IMR-90 (cell line): ENCODE results near the gene RHOH. TPM values are rescaled to one million over a fixed set of nuclear protein-coding genes. Genes with fewer than 3 reads are reported as not detected.

ENCODE experiments used
- ATAC-seq: fragments of 200-7000 bp; cut with Tn5 transposase; 2 replicates; pipeline ENCODE4 v1.9.1; 2020; ENCODE audit warnings: low read depth, mild to moderate bottlenecking, moderate library complexity
- BruUV-seq: library from RNA; stranded (reverse); fragments of 400-500 nt; replicated peaks from 2 replicates; lab custom pipeline; 2021; lab: Mats Ljungman, UMichigan
- CTCF ChIA-PET: fragments of 300-600 bp; formaldehyde crosslinking; extraction: SDS; loops from one replicate; lab custom pipeline; 2021; ENCODE audit warnings: antibody characterized with exemption; lab: Yijun Ruan, JAX
- POLR2A ChIA-PET: fragments of 300-600 bp; sonication (Branson Sonifier 250); formaldehyde crosslinking; loops from one replicate; lab custom pipeline; 2022; ENCODE audit warnings: antibody characterized with exemption; ENCODE audit not compliant: unreplicated experiment; lab: Charles Lee
- DNase-seq: peaks from one replicate; pipeline ENCODE4 v3.0.0; 2013
- H2AFZ ChIP-seq: replicated peaks from 2 replicates; pipeline ENCODE3; 2013; ENCODE audit warnings: low read length, mild to moderate bottlenecking; ENCODE audit not compliant: poor library complexity
- H2AK5ac ChIP-seq: 2 replicates; pipeline ENCODE4 v1.6.1; 2013; ENCODE audit warnings: low read depth, low read length, inconsistent platforms
- H2AK9ac ChIP-seq: replicated peaks from 2 replicates; pipeline ENCODE3; 2013; ENCODE audit warnings: mild to moderate bottlenecking, low read depth, low read length, moderate library complexity; ENCODE audit not compliant: poor library complexity
- H2BK120ac ChIP-seq: 2 replicates; pipeline ENCODE4 v1.6.1; 2013; ENCODE audit warnings: low read depth, low read length, inconsistent platforms
- H2BK15ac ChIP-seq: 3 replicates; pipeline ENCODE4 v1.6.1; 2013; ENCODE audit warnings: low read depth, low read length, inconsistent platforms
- H2BK20ac ChIP-seq: 2 replicates; pipeline ENCODE4 v1.6.1; 2013; ENCODE audit warnings: low read depth, mild to moderate bottlenecking, inconsistent platforms, low read length, moderate library complexity
- H2BK5ac ChIP-seq: 2 replicates; pipeline ENCODE4 v1.6.1; 2013; ENCODE audit warnings: mild to moderate bottlenecking, low read depth, low read length, inconsistent platforms; ENCODE audit not compliant: poor library complexity, severe bottlenecking
- H3K14ac ChIP-seq: replicated peaks from 2 replicates; pipeline ENCODE4 v1.6.1; 2013; ENCODE audit warnings: low read depth, low read length, inconsistent platforms
- H3K18ac ChIP-seq: 2 replicates; pipeline ENCODE4 v1.6.1; 2013; ENCODE audit warnings: low read depth, low read length, control low read depth
- H3K23ac ChIP-seq: 2 replicates; pipeline ENCODE4 v1.6.1; 2013; ENCODE audit warnings: low read depth, low read length, inconsistent platforms
- H3K27ac ChIP-seq: 2 replicates; pipeline ENCODE4 v1.5.1; 2013; ENCODE audit warnings: mild to moderate bottlenecking, control low read depth, low read length; ENCODE audit not compliant: insufficient read depth
- H3K27me3 ChIP-seq: 2 replicates; pipeline ENCODE4 v1.6.1; 2013; ENCODE audit warnings: low read length; ENCODE audit not compliant: control insufficient read depth, insufficient read depth
- H3K36me3 ChIP-seq: 2 replicates; pipeline ENCODE4 v1.6.1; 2013; ENCODE audit warnings: low read length, mixed read lengths; ENCODE audit not compliant: control insufficient read depth, insufficient read depth
- H3K4ac ChIP-seq: 2 replicates; pipeline ENCODE4 v1.6.1; 2013; ENCODE audit warnings: low read depth, low read length, inconsistent platforms
- H3K4me1 ChIP-seq: 2 replicates; pipeline ENCODE4 v1.6.1; 2013; ENCODE audit warnings: low read length, mixed read lengths; ENCODE audit not compliant: control insufficient read depth, insufficient read depth
- H3K4me2 ChIP-seq: 2 replicates; pipeline ENCODE4 v1.6.1; 2013; ENCODE audit warnings: low read depth, mild to moderate bottlenecking, control low read depth, low read length, moderate library complexity
- H3K4me3 ChIP-seq: 2 replicates; pipeline ENCODE4 v1.5.1; 2013; ENCODE audit warnings: low read depth, mild to moderate bottlenecking, control low read depth, low read length, moderate library complexity; ENCODE audit not compliant: insufficient read depth
- H3K56ac ChIP-seq: 2 replicates; pipeline ENCODE4 v1.6.1; 2013; ENCODE audit warnings: low read length, inconsistent platforms; ENCODE audit not compliant: insufficient read depth; ENCODE audit errors: extremely low read depth
- H3K79me1 ChIP-seq, 2 experiments: 2 replicates each; pipeline ENCODE4 v1.6.1; 2013; ENCODE audit warnings: low read length in 2 of 2, inconsistent platforms in 1 of 2, low read depth in 1 of 2
- H3K9ac ChIP-seq: 2 replicates; pipeline ENCODE4 v1.6.1; 2013; ENCODE audit warnings: low read depth, low read length, control low read depth
- H3K9me1 ChIP-seq: 2 replicates; pipeline ENCODE4 v1.6.1; 2013; ENCODE audit warnings: low read length, inconsistent platforms; ENCODE audit not compliant: insufficient read depth
- H3K9me3 ChIP-seq: 2 replicates; pipeline ENCODE4 v1.6.1; 2013; ENCODE audit warnings: low read length; ENCODE audit not compliant: control insufficient read depth, insufficient read depth
- H4K20me1 ChIP-seq: 2 replicates; pipeline ENCODE4 v1.6.1; 2013; ENCODE audit warnings: low read length, inconsistent platforms; ENCODE audit not compliant: insufficient read depth
- H4K5ac ChIP-seq: 2 replicates; pipeline ENCODE4 v1.6.1; 2013; ENCODE audit warnings: mild to moderate bottlenecking, low read depth, low read length, control low read depth
- H4K8ac ChIP-seq, 2 experiments: 2 replicates each; pipeline ENCODE4 v1.6.1; 2013; ENCODE audit warnings: low read depth in 2 of 2, low read length in 2 of 2, control low read depth in 1 of 2, inconsistent platforms in 1 of 2
- H4K91ac ChIP-seq: 2 replicates; pipeline ENCODE4 v1.6.1; 2013; ENCODE audit warnings: low read depth, low read length, inconsistent platforms; ENCODE audit not compliant: insufficient read depth
- BHLHE40 ChIP-seq: fragments of 150-350 bp; IDR thresholded peaks from 2 replicates; pipeline ENCODE4 v1.6.1; 2016; ENCODE audit warnings: mild to moderate bottlenecking, low read depth, low read length
- CEBPB ChIP-seq: IDR thresholded peaks from 2 replicates; pipeline ENCODE4 v1.6.1; 2012; ENCODE audit warnings: low read depth, low read length, improper control_type of control experiment
- CHD1 ChIP-seq: IDR thresholded peaks from 2 replicates; pipeline ENCODE4 v1.6.1; 2012; ENCODE audit warnings: low read depth, low read length, improper control_type of control experiment
- CTCF ChIP-seq: conservative IDR thresholded peaks from 2 replicates; pipeline ENCODE4 v1.5.1; 2012; ENCODE audit warnings: mild to moderate bottlenecking, low read depth, low read length, improper control_type of control experiment
- ELK1 ChIP-seq: fragments of 150-350 bp; IDR thresholded peaks from 2 replicates; pipeline ENCODE4 v1.6.1; 2016; ENCODE audit warnings: low read depth, mild to moderate bottlenecking, low read length, moderate library complexity, borderline replicate concordance
- FOS ChIP-seq: fragments of 150-350 bp; IDR thresholded peaks from 2 replicates; pipeline ENCODE4 v1.6.1; 2016; ENCODE audit warnings: low read depth, low read length
- MAFK ChIP-seq: IDR thresholded peaks from 2 replicates; pipeline ENCODE4 v1.6.1; 2012; ENCODE audit warnings: low read depth, low read length, improper control_type of control experiment
- MAZ ChIP-seq: IDR thresholded peaks from 2 replicates; pipeline ENCODE4 v1.6.1; 2012; ENCODE audit warnings: low read depth, mild to moderate bottlenecking, low read length, improper control_type of control experiment, moderate library complexity, borderline replicate concordance
- MXI1 ChIP-seq: IDR thresholded peaks from 2 replicates; pipeline ENCODE4 v1.6.1; 2012; ENCODE audit warnings: low read depth, mild to moderate bottlenecking, low read length, moderate library complexity, borderline replicate concordance
- NFE2L2 ChIP-seq: fragments of 150-350 bp; IDR thresholded peaks from 2 replicates; pipeline ENCODE4 v1.6.1; 2016; ENCODE audit warnings: low read depth, mild to moderate bottlenecking, low read length
- POLR2A ChIP-seq: IDR thresholded peaks from 2 replicates; pipeline ENCODE4 v1.6.1; 2012; ENCODE audit warnings: mild to moderate bottlenecking, low read depth, low read length
- RAD21 ChIP-seq: IDR thresholded peaks from 2 replicates; pipeline ENCODE4 v1.6.1; 2012; ENCODE audit warnings: low read length, improper control_type of control experiment
- RFX5 ChIP-seq: IDR thresholded peaks from 2 replicates; pipeline ENCODE4 v1.8.0; 2012; ENCODE audit warnings: low read depth, mild to moderate bottlenecking, low read length, moderate library complexity
- WGBS, 2 experiments: methylation state at CpG; one replicate each; pipeline versions ENCODE4 v1.1.5 to v1.1.7; 2013; ENCODE audit warnings: missing lambda C conversion rate in 2 of 2; ENCODE audit not compliant: insufficient read length in 1 of 2; ENCODE audit errors: extremely low coverage in 2 of 2; 5-methylcytosine and 5-hydroxymethylcytosine counted together
- dilution Hi-C: fragments of 300-500 bp; cut with HindIII; formaldehyde crosslinking; loops from one replicate; pipeline ENCODE4 v1.14.3; 2018; ENCODE audit warnings: low sequenced_read_pairs; ENCODE audit not compliant: unreplicated experiment
- in situ Hi-C: fragments of 300-500 bp; cut with MboI; formaldehyde crosslinking; loops from 3 replicates; pipeline ENCODE4 v1.14.3; 2019; ENCODE audit warnings: low sequenced_read_pairs, inconsistent platforms, mixed read lengths
- intact Hi-C: fragments of 100-400 bp; cut with micrococcal nuclease; formaldehyde crosslinking; loops from 2 replicates; pipeline ENCODE4 v1.10.0; 2022
- polyA plus RNA-seq, 3 experiments: library from polyadenylated mRNA; depleted of rRNA; stranded (reverse); fragments of >200 nt; gene quantifications; 2 replicates each; pipeline ENCODE4 v1.2.3, GENCODE V29; 2012; ENCODE audit warnings: low replicate concordance in 1 of 3
- total RNA-seq: library from RNA; depleted of rRNA; stranded (reverse); fragments of >200 nt; gene quantifications from 2 replicates; pipeline ENCODE4 v1.2.3, GENCODE V29; 2012
- TF ChIP-seq, protein P1 (sequence below): fragments of 150-350 bp; IDR thresholded peaks from 2 replicates; pipeline ENCODE4 v1.6.1; 2017; ENCODE audit warnings: mild to moderate bottlenecking, antibody characterized with exemption, low read length, low read depth

RHOH gene
- total and polyA plus RNA-seq, 2 of the 4 experiments (the other 2 are of a cell fraction) = not detected

- Histone ChIP-seq H2BK15ac (no peak overlapping the region), H4K8ac (no peak overlapping the region), H3K79me1 (no peaks in the 10 kb centered on the region), H4K5ac (no peak overlapping the region), H3K4ac (no peak overlapping the region), H2AK9ac (no peak overlapping the region), H3K27ac (no peak overlapping the region), H2AFZ (no peak overlapping the region), H3K36me3 (no peaks in the 10 kb centered on the region), H4K91ac (no peak overlapping the region), H3K56ac (no peak overlapping the region), H2BK120ac (no peak overlapping the region), H3K4me2 (no peak overlapping the region), H2BK5ac (no peak overlapping the region), H3K4me3 (no peak overlapping the region), H3K14ac (no peak overlapping the region), H2AK5ac (no peak overlapping the region), H3K9me1 (no peaks in the 10 kb centered on the region), H3K23ac (no peak overlapping the region), H3K9me3 (no peaks in the 10 kb centered on the region), H3K9ac (no peak overlapping the region), H4K20me1 (no peaks in the 10 kb centered on the region), H3K18ac (no peak overlapping the region), H3K27me3 (no peaks in the 10 kb centered on the region; the same call in none of the 2 replicates), H3K4me1 (no peaks in the 10 kb centered on the region), H2BK20ac (no peak overlapping the region)
- dilution Hi-C loops (no loop called here), intact Hi-C loops (no loop called here), in situ Hi-C loops (no loop called here)
- TF ChIP-seq CHD1 = no peak
- no peak for TF ChIP-seq ELK1
- no peak for TF ChIP-seq NFE2L2
- TF ChIP-seq RAD21 = no peak
- no peak for TF ChIP-seq BHLHE40
- TF ChIP-seq RFX5 = no peak
- TF ChIP-seq POLR2A = no peak
- TF ChIP-seq MAZ = no peak
- no peak for TF ChIP-seq MAFK
- no peak for TF ChIP-seq CEBPB
- TF ChIP-seq CTCF = no peak
- TF ChIP-seq, protein P1, sequence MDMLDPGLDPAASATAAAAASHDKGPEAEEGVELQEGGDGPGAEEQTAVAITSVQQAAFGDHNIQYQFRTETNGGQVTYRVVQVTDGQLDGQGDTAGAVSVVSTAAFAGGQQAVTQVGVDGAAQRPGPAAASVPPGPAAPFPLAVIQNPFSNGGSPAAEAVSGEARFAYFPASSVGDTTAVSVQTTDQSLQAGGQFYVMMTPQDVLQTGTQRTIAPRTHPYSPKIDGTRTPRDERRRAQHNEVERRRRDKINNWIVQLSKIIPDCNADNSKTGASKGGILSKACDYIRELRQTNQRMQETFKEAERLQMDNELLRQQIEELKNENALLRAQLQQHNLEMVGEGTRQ = no peak
- no peak for TF ChIP-seq FOS
- TF ChIP-seq MXI1 = no peak
- WGBS, 2 experiments = 60% methylated on average over 1 of the region's 3 CpGs; no CpG with 5 or more reads in 1 of the 2 experiments
- no peak for ATAC-seq
- no peak for DNase-seq
- no TSS peak for BruUV-seq
- ChIA-PET CTCF (no interaction called here), POLR2A (no interaction called here)
These were observed 78.4 kb downstream of the RHOH start for GRCh38 chr4:40275065-40275730.
